ENCODE results near the gene ELAPOR1. TPM values are rescaled to one million over a fixed set of nuclear protein-coding genes. Genes with fewer than 3 reads are reported as not detected.
A peak's percentile ranks its signal among the peaks of the same experiment; 100 is the strongest.

Gene ELAPOR1
- polyA plus RNA-seq, 1 experiment = 2.3 TPM

DNA sequence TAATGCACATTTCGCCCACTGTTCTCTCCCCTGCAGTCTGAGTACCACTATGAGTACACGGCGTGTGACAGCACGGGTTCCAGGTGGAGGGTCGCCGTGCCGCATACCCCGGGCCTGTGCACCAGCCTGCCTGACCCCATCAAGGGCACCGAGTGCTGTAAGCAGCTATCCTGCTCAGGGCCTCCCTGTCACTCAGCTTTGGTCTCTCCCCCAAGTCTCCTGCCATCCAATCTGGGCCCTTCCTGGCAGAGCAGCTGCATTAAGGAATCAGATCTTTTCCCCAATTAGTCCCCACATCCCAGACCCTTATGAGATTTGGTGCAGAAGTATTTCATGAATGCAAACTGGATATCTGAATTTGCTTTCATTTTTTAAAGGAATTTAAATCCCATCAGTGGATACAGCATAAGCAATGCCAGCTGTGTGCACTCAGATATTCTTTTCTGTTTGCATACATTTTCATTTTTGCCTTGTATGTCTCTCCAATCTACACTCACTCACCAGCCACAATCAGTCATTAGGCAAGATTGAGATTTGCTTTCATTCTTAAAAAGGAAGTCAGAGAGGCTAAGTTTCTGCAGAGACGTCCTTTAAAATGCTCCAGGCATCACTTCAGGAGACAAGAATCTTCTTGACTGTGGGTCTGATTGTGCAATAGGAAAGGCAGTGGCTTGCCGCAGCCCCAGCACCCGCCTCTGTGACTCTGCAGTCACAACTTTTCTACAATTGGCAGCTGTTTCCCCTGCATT lies 48.1 kb downstream of the ELAPOR1 start:
- ChIA-PET POLR2A (interaction anchor here (0.6 kb wide), 1 partner anchor 346 kb away, joined by 3 read pairs; no protein-coding TSS in a partner anchor), CTCF (interaction anchor here (1.0 to 1.7 kb wide), 5 partner anchors 11 to 62 kb away, joined by 3 to 7 read pairs (median 4); a partner anchor contains a TSS)
- no peaks in the 10 kb centered on the region for H3K36me3 ChIP-seq (ENCODE audit: control insufficient read depth, insufficient read depth, low read length)
- TF ChIP-seq, protein P1, sequence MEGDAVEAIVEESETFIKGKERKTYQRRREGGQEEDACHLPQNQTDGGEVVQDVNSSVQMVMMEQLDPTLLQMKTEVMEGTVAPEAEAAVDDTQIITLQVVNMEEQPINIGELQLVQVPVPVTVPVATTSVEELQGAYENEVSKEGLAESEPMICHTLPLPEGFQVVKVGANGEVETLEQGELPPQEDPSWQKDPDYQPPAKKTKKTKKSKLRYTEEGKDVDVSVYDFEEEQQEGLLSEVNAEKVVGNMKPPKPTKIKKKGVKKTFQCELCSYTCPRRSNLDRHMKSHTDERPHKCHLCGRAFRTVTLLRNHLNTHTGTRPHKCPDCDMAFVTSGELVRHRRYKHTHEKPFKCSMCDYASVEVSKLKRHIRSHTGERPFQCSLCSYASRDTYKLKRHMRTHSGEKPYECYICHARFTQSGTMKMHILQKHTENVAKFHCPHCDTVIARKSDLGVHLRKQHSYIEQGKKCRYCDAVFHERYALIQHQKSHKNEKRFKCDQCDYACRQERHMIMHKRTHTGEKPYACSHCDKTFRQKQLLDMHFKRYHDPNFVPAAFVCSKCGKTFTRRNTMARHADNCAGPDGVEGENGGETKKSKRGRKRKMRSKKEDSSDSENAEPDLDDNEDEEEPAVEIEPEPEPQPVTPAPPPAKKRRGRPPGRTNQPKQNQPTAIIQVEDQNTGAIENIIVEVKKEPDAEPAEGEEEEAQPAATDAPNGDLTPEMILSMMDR (IDR thresholded peaks at IDR 0.05; ENCODE audit: insufficient read depth, low read depth, low read length) = no peak
- DNase-seq (ENCODE audit: low read depth) = peak; percentile 86
- H3K4me3 ChIP-seq (ENCODE audit: low read depth, low read length) = peak overlapping the region; percentile 19; the same call in 1 of the 2 replicates
- H3K27me3 ChIP-seq (ENCODE audit: control insufficient read depth, insufficient read depth, low read length) = no peaks in the 10 kb centered on the region

DNA sequence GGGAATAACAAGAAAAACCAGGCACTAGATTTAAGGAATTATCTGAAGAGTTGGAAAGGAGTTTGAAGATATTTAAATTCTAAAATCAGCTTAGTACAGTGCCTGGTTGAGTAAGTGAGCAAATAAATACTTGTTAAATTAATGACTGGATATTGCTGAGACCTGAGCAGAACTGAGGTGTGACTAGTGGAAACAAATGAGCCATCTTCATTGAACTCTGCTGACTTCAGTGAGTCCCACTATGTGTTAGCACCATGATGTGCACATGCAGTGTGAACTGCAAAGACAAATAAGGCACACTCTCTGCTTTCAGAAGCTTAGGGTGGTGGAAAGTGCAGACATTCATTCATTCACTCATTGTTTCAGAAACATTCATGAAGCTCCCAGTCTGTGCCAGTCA lies 48.7 kb downstream of the ELAPOR1 start:
- ChIA-PET POLR2A (interaction anchor here (0.6 kb wide), 1 partner anchor 346 kb away, joined by 3 read pairs; no protein-coding TSS in a partner anchor), CTCF (interaction anchor here (1.3 to 1.7 kb wide), 5 partner anchors 24 to 62 kb away, joined by 3 to 7 read pairs (median 4); a partner anchor contains a TSS)
- TF ChIP-seq, protein P1 (IDR thresholded peaks at IDR 0.05; ENCODE audit: insufficient read depth, low read depth, low read length) = no peak

DNA sequence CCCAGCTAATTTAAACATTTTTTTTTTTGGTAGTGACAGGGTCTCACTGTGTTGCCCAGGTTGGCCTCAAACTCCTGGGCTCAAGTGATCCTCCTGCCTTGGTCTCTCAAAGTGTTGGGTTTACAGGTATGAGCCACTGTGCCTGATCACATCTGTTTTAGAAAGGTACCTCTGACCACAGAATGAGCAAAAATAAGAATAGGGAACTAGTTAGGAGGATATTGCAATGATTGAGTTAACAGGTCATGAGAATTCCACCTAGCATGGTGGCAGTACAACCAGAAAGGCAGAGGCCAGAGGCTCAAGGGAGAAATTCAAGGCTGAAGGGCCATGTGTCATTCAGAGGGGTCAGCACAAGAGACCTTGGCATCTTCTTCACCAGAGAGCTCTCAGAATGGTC lies 49.6 kb downstream of the ELAPOR1 start:
- Histone ChIP-seq H3K4me3 (ENCODE audit: low read depth, low read length) (no peak overlapping the region), H3K27me3 (ENCODE audit: control insufficient read depth, insufficient read depth, low read length) (no peaks in the 10 kb centered on the region), H3K36me3 (ENCODE audit: control insufficient read depth, insufficient read depth, low read length) (no peaks in the 10 kb centered on the region)
- no peak for DNase-seq (ENCODE audit: low read depth)
- POLR2A ChIA-PET = no interaction called here
- TF ChIP-seq, protein P1 (IDR thresholded peaks at IDR 0.05; ENCODE audit: insufficient read depth, low read depth, low read length) = no peak
- CTCF ChIA-PET = interaction anchor here (0.9 to 1.4 kb wide), 3 partner anchors 24 to 369 kb away, joined by 3 to 7 read pairs (median 3); no protein-coding TSS in a partner anchor

More for the DNA sequence above, 48.7 kb downstream of the ELAPOR1 start:
- Histone ChIP-seq H3K4me3 (ENCODE audit: low read depth, low read length) (no peak overlapping the region), H3K36me3 (ENCODE audit: control insufficient read depth, insufficient read depth, low read length) (no peaks in the 10 kb centered on the region), H3K27me3 (ENCODE audit: control insufficient read depth, insufficient read depth, low read length) (no peaks in the 10 kb centered on the region)
- DNase-seq (ENCODE audit: low read depth) = no peak

Small RNA genes lying within 50 kb of the gene (small RNA-seq; reads per million reads assigned to genes)
- not detected for gene AL356488.2 (ENCODE audit: insufficient read length, low read depth, low replicate concordance)

Other genes with a start within 250 kb of the ELAPOR1 start
- 8.1 and 17.2 TPM in 2 replicates for gene GPSM2, start 237.1 kb upstream of the ELAPOR1 start, polyA plus RNA-seq (2011; rRNA removed)
- 28.7 and 38.8 TPM in 2 replicates for gene CLCC1, start 150.6 kb upstream of the ELAPOR1 start, polyA plus RNA-seq (2011; rRNA removed)
- gene WDR47, start 72.0 kb upstream of the ELAPOR1 start, polyA plus RNA-seq (2011; rRNA removed) = 7.3 and 12.8 TPM in 2 replicates
- gene TAF13, start 38.1 kb upstream of the ELAPOR1 start, polyA plus RNA-seq (2011; rRNA removed) = 14.7 and 63.7 TPM in 2 replicates
- 31.0 and 48.8 TPM in 2 replicates for gene TMEM167B, start 23.4 kb upstream of the ELAPOR1 start, polyA plus RNA-seq (2011; rRNA removed)
- 411 and 428 TPM in 2 replicates for gene SARS1, start 99.8 kb downstream of the ELAPOR1 start, polyA plus RNA-seq (2011; rRNA removed)
- gene CELSR2, start 135.4 kb downstream of the ELAPOR1 start, polyA plus RNA-seq (2011; rRNA removed) = 0.82 and 0.98 TPM in 2 replicates
- 17.9 and 25.9 TPM in 2 replicates for gene PSRC1, start 169.0 kb downstream of the ELAPOR1 start, polyA plus RNA-seq (2011; rRNA removed)
- 0.06 TPM in 1 of 2 replicates, not detected in the other for gene MYBPHL, start 192.9 kb downstream of the ELAPOR1 start, polyA plus RNA-seq (2011; rRNA removed)

Measured in BJ (cell line).